Measurements from ENCODE around the gene BTG4. TPM values are rescaled to one million over a fixed set of nuclear protein-coding genes. Genes with fewer than 3 reads are reported as not detected.

Gene BTG4
- total RNA-seq, 6 experiments from 2014 or later, result not detected

GRCh38 chr11:111539426-111540113 lies 27.4 kb upstream of the BTG4 start:
- ATAC-seq (no peak), DNase-seq (no peak)
- Histone ChIP-seq H3K36me3 (no peaks in the 10 kb centered on the region), H3K4me1 (peaks cover 0 to 12% (median 3%) of the 10 kb centered on the region in 4 donors), H3K4me3 (no peak overlapping the region), H3K27me3 (peaks cover 0 to 18% of the 10 kb centered on the region in 2 donors), H3K9me3 (no peaks in the 10 kb centered on the region), H3K27ac (no peak overlapping the region)
- intact Hi-C loops (cut with DNase I), result no loop called here
- TF ChIP-seq POLR2A (IDR thresholded peaks at IDR 0.05) (no peak), CTCF (IDR thresholded peaks at IDR 0.05) (no peak)
- 68% methylated on average over 6 of the region's 9 CpGs for WGBS (ENCODE audit: insufficient coverage, low coverage, low lambda C conversion rate, missing lambda C conversion rate)

- Histone ChIP-seq H3K36me3 (no peaks in the 10 kb centered on the region), H3K27ac (no peak overlapping the region), H3K9me3 (no peaks in the 10 kb centered on the region), H3K4me3 (no peak overlapping the region), H3K27me3 (peaks cover 0 to 18% of the 10 kb centered on the region in 2 donors), H3K4me1 (peaks cover 0 to 12% (median 3%) of the 10 kb centered on the region in 4 donors)
- intact Hi-C loops (cut with DNase I), result no loop called here
- DNase-seq (no peak), ATAC-seq (peak in 1 of 4 donors; percentile 38)
- TF ChIP-seq CTCF (IDR thresholded peaks at IDR 0.05), result no peak
- no peak for TF ChIP-seq POLR2A (IDR thresholded peaks at IDR 0.05)
- 82% methylated on average over 1 of the region's 1 CpG for WGBS (ENCODE audit: insufficient coverage, low coverage, low lambda C conversion rate, missing lambda C conversion rate)
These were observed 26.4 kb upstream of the BTG4 start for GRCh38 chr11:111538407-111539114.

- Histone ChIP-seq H3K4me1 (peaks cover 0 to 12% (median 3%) of the 10 kb centered on the region in 4 donors), H3K27me3 (peaks cover 0 to 18% of the 10 kb centered on the region in 2 donors), H3K4me3 (no peak overlapping the region), H3K27ac (no peak overlapping the region), H3K9me3 (no peaks in the 10 kb centered on the region), H3K36me3 (no peaks in the 10 kb centered on the region)
- no peak for ATAC-seq
- TF ChIP-seq CTCF (IDR thresholded peaks at IDR 0.05) (no peak), POLR2A (IDR thresholded peaks at IDR 0.05) (no peak)
- intact Hi-C loops (cut with DNase I), result no loop called here
- no peak for DNase-seq
- 53% methylated on average over 3 of the region's 3 CpGs for WGBS (ENCODE audit: insufficient coverage, low coverage, low lambda C conversion rate, missing lambda C conversion rate)
These were observed 25.2 kb upstream of the BTG4 start for GRCh38 chr11:111537336-111537860.

GRCh38 chr11:111535281-111535680 lies 23.1 kb upstream of the BTG4 start:
- intact Hi-C loops (cut with DNase I), result no loop called here
- Histone ChIP-seq H3K4me1 (peaks cover 0 to 2% (median 0%) of the 10 kb centered on the region in 4 donors), H3K9me3 (no peaks in the 10 kb centered on the region), H3K27ac (no peak overlapping the region), H3K27me3 (peaks cover 0 to 5% of the 10 kb centered on the region in 2 donors), H3K4me3 (no peak overlapping the region), H3K36me3 (no peaks in the 10 kb centered on the region)
- DNase-seq (no peak), ATAC-seq (no peak)
- TF ChIP-seq POLR2A (IDR thresholded peaks at IDR 0.05) (no peak), CTCF (IDR thresholded peaks at IDR 0.05) (no peak)
- 78% methylated on average over 6 of the region's 6 CpGs for WGBS (ENCODE audit: insufficient coverage, low coverage, low lambda C conversion rate, missing lambda C conversion rate)

All from right lobe of liver (tissue), 6 donors.